HepG2 (cell line): ENCODE data around the gene PPHLN1. TPM values are rescaled to one million over a fixed set of nuclear protein-coding genes. Genes with fewer than 3 reads are reported as not detected.

ENCODE experiments used
- ASH2L ChIP-seq: fragments of 300-600, 200-600 bp; sonication (generic); IDR thresholded peaks from 2 replicates; pipeline ENCODE4 v1.7.0; 2017; ENCODE audit warnings: low read depth, mild to moderate bottlenecking, moderate library complexity, mixed read lengths, low read length; ENCODE audit not compliant: insufficient read length
- BRCA1 ChIP-seq: sonication (generic); formaldehyde crosslinking; IDR thresholded peaks from 2 replicates; pipeline ENCODE4 v1.4.0; 2020; ENCODE audit warnings: missing genetic modification reagents
- DBP ChIP-seq: sonication (generic); formaldehyde crosslinking; IDR thresholded peaks from 2 replicates; pipeline ENCODE4 v1.4.0; 2020; ENCODE audit warnings: missing genetic modification reagents; ENCODE audit errors: not compliant biosample characterization
- FOXA1 ChIP-seq, 2 experiments: fragments of 450-650 bp in 1 of 2; sonication (generic) in 1 of 2; formaldehyde crosslinking in 1 of 2; IDR thresholded peaks; 2 replicates each; pipeline versions ENCODE4 v1.4.0 to v1.6.1; 2016 to 2020; ENCODE audit warnings: missing genetic modification reagents in 1 of 2
- HIVEP1 ChIP-seq: sonication (generic); formaldehyde crosslinking; IDR thresholded peaks from 2 replicates; pipeline ENCODE4 v1.4.0; 2020; ENCODE audit warnings: mild to moderate bottlenecking, missing genetic modification reagents
- NFYB ChIP-seq: sonication (generic); formaldehyde crosslinking; IDR thresholded peaks from 2 replicates; pipeline ENCODE4 v1.4.0; 2020; ENCODE audit warnings: missing genetic modification reagents
- RBAK ChIP-seq: sonication (generic); formaldehyde crosslinking; IDR thresholded peaks from 2 replicates; pipeline ENCODE4 v1.5.1; 2020; ENCODE audit warnings: mild to moderate bottlenecking, missing genetic modification reagents
- REPIN1 ChIP-seq: sonication (generic); formaldehyde crosslinking; IDR thresholded peaks from 2 replicates; pipeline ENCODE4 v1.8.0; 2022; ENCODE audit warnings: missing genetic modification reagents, low read depth, mild to moderate bottlenecking, borderline replicate concordance
- ZKSCAN8 ChIP-seq: IDR thresholded peaks from 2 replicates; pipeline ENCODE4 v1.6.1; 2016; ENCODE audit warnings: borderline replicate concordance, missing genetic modification reagents, missing compliant biosample characterization
- ZNF225 ChIP-seq: sonication (generic); formaldehyde crosslinking; IDR thresholded peaks from 2 replicates; pipeline ENCODE4 v1.4.0; 2020; ENCODE audit warnings: mild to moderate bottlenecking, missing genetic modification reagents
- ZNF264 ChIP-seq: sonication (generic); formaldehyde crosslinking; IDR thresholded peaks from 2 replicates; pipeline ENCODE4 v1.4.0; 2020; ENCODE audit warnings: missing genetic modification reagents
- ZNF33A ChIP-seq: sonication (generic); formaldehyde crosslinking; IDR thresholded peaks from 2 replicates; pipeline ENCODE4 v1.5.1; 2020; ENCODE audit warnings: missing genetic modification reagents, mild to moderate bottlenecking, moderate library complexity, borderline replicate concordance
- ZNF44 ChIP-seq: sonication (generic); formaldehyde crosslinking; IDR thresholded peaks from 2 replicates; pipeline ENCODE4 v1.5.1; 2020; ENCODE audit warnings: mild to moderate bottlenecking, missing genetic modification reagents
- ZNF687 ChIP-seq: sonication (generic); formaldehyde crosslinking; IDR thresholded peaks from 2 replicates; pipeline ENCODE4 v1.5.1; 2020; ENCODE audit warnings: mild to moderate bottlenecking, missing genetic modification reagents, moderate library complexity
- ZNF747 ChIP-seq: sonication (generic); formaldehyde crosslinking; IDR thresholded peaks from 2 replicates; pipeline ENCODE4 v1.8.1; 2023; ENCODE audit warnings: missing genetic modification reagents, mild to moderate bottlenecking, borderline replicate concordance
- ZSCAN20 ChIP-seq: sonication (generic); formaldehyde crosslinking; IDR thresholded peaks from 2 replicates; pipeline ENCODE4 v1.4.0; 2020; ENCODE audit warnings: missing genetic modification reagents, mild to moderate bottlenecking, borderline replicate concordance
- polyA plus RNA-seq, 8 experiments: library from polyadenylated mRNA; depleted of rRNA in 3 of 8; stranded (reverse) in 7 of 8; unstranded in 1 of 8; fragments of >200 nt; fragmentation: Illumina TruSeq in 4 of 8; extraction: Trizol in 4 of 8; gene quantifications; 2 replicates each; pipeline versions ENCODE4 v1.2.1 to v1.2.3, GENCODE V29; 2011 to 2016; ENCODE audit warnings: low read depth in 4 of 8, missing spikeins in 1 of 8, mixed read lengths in 1 of 8; ENCODE audit not compliant: insufficient read depth in 1 of 8
- total RNA-seq, 5 experiments: library from RNA; depleted of rRNA; stranded (reverse); fragments of >200 nt; fragmentation: Illumina TruSeq; extraction: Trizol; gene quantifications; 2 replicates each; pipeline ENCODE4 v1.2.3, GENCODE V29; 2016; ENCODE audit warnings: low read depth in 1 of 5
- TF ChIP-seq, protein P1 (sequence below): sonication (generic); formaldehyde crosslinking; IDR thresholded peaks from 2 replicates; pipeline ENCODE4 v1.5.0; 2020; ENCODE audit warnings: mild to moderate bottlenecking, missing genetic modification reagents

PPHLN1 gene
- total and polyA plus RNA-seq, 2 of the 13 experiments (the other 11 are each of a cell fraction or from before 2014, with no cell fraction given): 43.4 to 66.0 TPM

DNA sequence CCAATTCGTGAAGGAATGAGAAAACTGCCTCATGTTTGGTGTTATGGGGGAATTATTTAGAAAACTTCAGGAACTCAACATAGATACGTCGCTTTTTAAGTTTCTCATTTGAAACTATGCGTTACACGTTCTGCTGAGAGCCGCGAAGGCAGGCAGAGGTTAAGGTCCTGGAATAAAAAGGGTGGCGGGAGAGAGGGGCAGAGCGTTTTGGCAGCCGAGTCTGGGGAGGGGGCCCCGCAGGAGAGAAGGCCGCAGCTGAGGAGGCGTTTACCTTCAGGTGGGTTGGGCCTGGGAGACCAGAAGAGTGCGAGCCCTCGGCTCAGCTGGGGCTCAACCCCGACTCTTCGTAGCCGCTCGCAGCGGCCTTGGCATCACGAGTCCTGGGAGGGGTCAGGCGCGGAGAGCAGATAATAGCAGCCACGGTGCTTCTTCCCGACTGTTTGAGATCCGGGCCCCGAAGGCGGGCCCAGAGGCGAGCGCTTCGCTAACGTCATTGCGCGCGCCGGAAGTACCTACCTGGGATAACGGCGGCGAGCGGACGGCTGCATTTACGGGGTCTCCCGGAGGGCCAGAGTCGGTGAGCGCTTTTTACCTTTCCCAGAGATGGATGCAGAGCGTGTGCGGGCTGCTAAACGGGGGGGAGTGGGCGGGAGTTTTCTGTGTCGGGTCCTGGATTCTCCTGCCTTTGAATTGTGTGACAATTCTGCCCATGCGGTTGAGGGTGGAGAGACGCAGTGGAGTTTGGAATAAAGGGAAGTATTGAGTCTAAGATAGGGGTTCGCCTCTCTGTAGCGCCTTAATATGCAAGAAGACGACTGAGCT lies at the start of gene PPHLN1, which contains the start of gene ZCRB1 (continued):
- TF ChIP-seq ZNF687 (peak; percentile 89), ZNF264 (no peak; the same call in 1 of the 2 replicates), ZNF44 (CRISPR knock-in tag) (no peak), ZNF747 (CRISPR knock-in tag) (peak; percentile 79; the same call in 1 of the 2 replicates), REPIN1 (CRISPR knock-in tag) (peak; percentile 60; the same call in 1 of the 2 replicates), BRCA1 (CRISPR knock-in tag) (0 out of 2 replicates have a peak, but pooled peaks have one; percentile 54), ZNF33A (CRISPR knock-in tag) (0 out of 2 replicates have a peak, but pooled peaks have one; percentile 58), DBP (CRISPR knock-in tag) (peak; percentile 26), ZKSCAN8 (no peak), HIVEP1 (CRISPR knock-in tag) (0 out of 2 replicates have a peak, but pooled peaks have one; percentile 26), NFYB (no peak), ZNF225 (CRISPR knock-in tag) (no peak), ZSCAN20 (CRISPR knock-in tag) (no peak), ASH2L (peak; percentile 96), RBAK (no peak), FOXA1 (IDR thresholded peaks at IDR 0.05) (no peak), FOXA1 (CRISPR knock-in tag; IDR thresholded peaks at IDR 0.05) (0 out of 2 replicates have a peak, but pooled peaks have one; percentile 6)
- TF ChIP-seq, protein P1, sequence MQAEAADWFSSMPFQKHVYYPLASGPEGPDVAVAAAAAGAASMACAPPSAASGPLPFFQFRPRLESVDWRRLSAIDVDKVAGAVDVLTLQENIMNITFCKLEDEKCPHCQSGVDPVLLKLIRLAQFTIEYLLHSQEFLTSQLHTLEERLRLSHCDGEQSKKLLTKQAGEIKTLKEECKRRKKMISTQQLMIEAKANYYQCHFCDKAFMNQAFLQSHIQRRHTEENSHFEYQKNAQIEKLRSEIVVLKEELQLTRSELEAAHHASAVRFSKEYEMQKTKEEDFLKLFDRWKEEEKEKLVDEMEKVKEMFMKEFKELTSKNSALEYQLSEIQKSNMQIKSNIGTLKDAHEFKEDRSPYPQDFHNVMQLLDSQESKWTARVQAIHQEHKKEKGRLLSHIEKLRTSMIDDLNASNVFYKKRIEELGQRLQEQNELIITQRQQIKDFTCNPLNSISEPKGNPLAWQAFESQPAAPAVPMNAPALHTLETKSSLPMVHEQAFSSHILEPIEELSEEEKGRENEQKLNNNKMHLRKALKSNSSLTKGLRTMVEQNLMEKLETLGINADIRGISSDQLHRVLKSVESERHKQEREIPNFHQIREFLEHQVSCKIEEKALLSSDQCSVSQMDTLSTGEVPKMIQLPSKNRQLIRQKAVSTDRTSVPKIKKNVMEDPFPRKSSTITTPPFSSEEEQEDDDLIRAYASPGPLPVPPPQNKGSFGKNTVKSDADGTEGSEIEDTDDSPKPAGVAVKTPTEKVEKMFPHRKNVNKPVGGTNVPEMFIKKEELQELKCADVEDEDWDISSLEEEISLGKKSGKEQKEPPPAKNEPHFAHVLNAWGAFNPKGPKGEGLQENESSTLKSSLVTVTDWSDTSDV (CRISPR knock-in tag): no peak
